Liver (tissue), 9 donors: Measurements from ENCODE around the gene HK2. TPM values are rescaled to one million over a fixed set of nuclear protein-coding genes. Genes with fewer than 3 reads are reported as not detected.

Experiments
- DNase-seq: peaks from one replicate; pipeline ENCODE4 v3.0.0-alpha.2; 2017; ENCODE audit warnings: low spot score
- H3K27ac ChIP-seq, 2 donors: one replicate each; pipeline ENCODE4 v1.7.0; 2013; ENCODE audit warnings: inconsistent platforms in 2 of 2, low read length in 2 of 2, control low read depth in 1 of 2, low read depth in 1 of 2, mild to moderate bottlenecking in 1 of 2
- H3K27me3 ChIP-seq, 4 donors: one replicate each; pipeline versions ENCODE4 v1.6.1 to v1.7.0; 2013; ENCODE audit warnings: low read length in 3 of 4, inconsistent platforms in 1 of 4, mild to moderate bottlenecking in 1 of 4, moderate library complexity in 1 of 4; ENCODE audit not compliant: control insufficient read depth in 4 of 4, insufficient read depth in 4 of 4
- H3K36me3 ChIP-seq, 4 donors: one replicate each; pipeline versions ENCODE4 v1.6.1 to v1.7.0; 2013; ENCODE audit warnings: low read length in 3 of 4, mild to moderate bottlenecking in 3 of 4, low read depth in 1 of 4, moderate library complexity in 1 of 4; ENCODE audit not compliant: control insufficient read depth in 4 of 4, insufficient read depth in 3 of 4
- H3K4me1 ChIP-seq, 4 donors: one replicate each; pipeline versions ENCODE4 v1.6.1 to v1.7.0; 2013; ENCODE audit warnings: low read length in 3 of 4, mild to moderate bottlenecking in 3 of 4, moderate library complexity in 1 of 4; ENCODE audit not compliant: control insufficient read depth in 4 of 4, insufficient read depth in 4 of 4
- H3K4me3 ChIP-seq, 3 donors: one replicate each; pipeline versions ENCODE4 v1.6.1 to v1.7.0; 2013; ENCODE audit warnings: low read length in 3 of 3, control low read depth in 1 of 3, low read depth in 1 of 3, mild to moderate bottlenecking in 1 of 3
- H3K9ac ChIP-seq, 2 donors: one replicate each; pipeline ENCODE4 v1.7.0; 2013; ENCODE audit warnings: low read length in 2 of 2, mild to moderate bottlenecking in 2 of 2, moderate library complexity in 2 of 2, control low read depth in 1 of 2, low read depth in 1 of 2
- H3K9me3 ChIP-seq, 4 donors: one replicate each; pipeline versions ENCODE4 v1.6.1 to v1.7.0; 2013; ENCODE audit warnings: low read length in 3 of 4; ENCODE audit not compliant: control insufficient read depth in 4 of 4
- ATF3 ChIP-seq: IDR thresholded peaks from 2 replicates; pipeline ENCODE4 v1.6.1; 2016; ENCODE audit warnings: antibody characterized with exemption
- EGR1 ChIP-seq, 2 donors: IDR thresholded peaks; 2 replicates each; pipeline ENCODE4 v1.6.1; 2016 to 2018; ENCODE audit warnings: antibody characterized with exemption in 2 of 2, low read depth in 2 of 2
- FOXA1 ChIP-seq: IDR thresholded peaks from 2 replicates; pipeline ENCODE4 v1.6.1; 2016; ENCODE audit warnings: antibody characterized with exemption
- GABPA ChIP-seq, 2 donors: IDR thresholded peaks in 1 of 2; conservative IDR thresholded peaks in 1 of 2; 2 replicates each; pipeline ENCODE4 v1.6.1; 2016; ENCODE audit warnings: antibody characterized with exemption in 2 of 2, mild to moderate bottlenecking in 1 of 2, moderate library complexity in 1 of 2
- HNF4A ChIP-seq, 2 donors: conservative IDR thresholded peaks; 2 replicates each; pipeline ENCODE4 v1.6.1; 2016; ENCODE audit warnings: antibody characterized with exemption in 2 of 2, mild to moderate bottlenecking in 2 of 2
- HNF4G ChIP-seq: IDR thresholded peaks from 2 replicates; pipeline ENCODE4 v1.6.1; 2016; ENCODE audit warnings: antibody characterized with exemption
- JUND ChIP-seq, 2 donors: IDR thresholded peaks; 2 replicates each; pipeline ENCODE4 v1.6.1; 2016; ENCODE audit warnings: antibody characterized with exemption in 2 of 2
- NR2F2 ChIP-seq: IDR thresholded peaks from 2 replicates; pipeline ENCODE4 v1.6.1; 2016; ENCODE audit warnings: antibody characterized with exemption
- RXRA ChIP-seq, 2 donors: IDR thresholded peaks; 2 replicates each; pipeline ENCODE4 v1.6.1; 2017 to 2018; ENCODE audit warnings: antibody characterized with exemption in 2 of 2, mild to moderate bottlenecking in 1 of 2
- TAF1 ChIP-seq: conservative IDR thresholded peaks from 2 replicates; pipeline ENCODE4 v1.6.1; 2016; ENCODE audit warnings: antibody characterized with exemption, mild to moderate bottlenecking
- YY1 ChIP-seq: IDR thresholded peaks from 2 replicates; pipeline ENCODE4 v1.6.1; 2016; ENCODE audit warnings: antibody characterized with exemption, mild to moderate bottlenecking
- ZBTB33 ChIP-seq: IDR thresholded peaks from 2 replicates; pipeline ENCODE4 v1.6.1; 2016; ENCODE audit warnings: antibody characterized with exemption
- WGBS: extraction: QIAGEN DNeasy Blood & Tissue Kit; methylation state at CpG from one replicate; pipeline ENCODE4 v1.1.7; 2013; 5-methylcytosine and 5-hydroxymethylcytosine counted together
- polyA plus RNA-seq, 2 donors: library from polyadenylated mRNA; stranded (reverse) in 1 of 2; unstranded in 1 of 2; fragments of 200-250 nt in 1 of 2; fragments of >200 nt in 1 of 2; fragmentation: Nextera tagmentation in 1 of 2; extraction: Ambion mirVana in 1 of 2; gene quantifications; one replicate each; pipeline versions ENCODE4 v1.2.1 to v1.2.3, GENCODE V29; 2013 to 2015
- total RNA-seq, 2 donors: library from RNA; depleted of rRNA; stranded (reverse); fragments of >200 nt; gene quantifications; one replicate each; pipeline ENCODE4 v1.2.3, GENCODE V29; 2014
- TF ChIP-seq, protein P1 (sequence below): IDR thresholded peaks from 2 replicates; pipeline ENCODE4 v1.6.1; 2016; ENCODE audit warnings: antibody characterized with exemption, mild to moderate bottlenecking
- TF ChIP-seq, protein P2 (sequence below): IDR thresholded peaks from 2 replicates; pipeline ENCODE4 v1.6.1; 2016; ENCODE audit warnings: antibody characterized with exemption
- TF ChIP-seq, protein P3 (sequence below): fragments of 150-350 bp; IDR thresholded peaks from 2 replicates; pipeline ENCODE4 v1.5.1; 2017; ENCODE audit warnings: improper control_type of control experiment, low read depth, low read length; ENCODE audit not compliant: missing input control
- donor health status: healthy.
- donor health status: healthy.
- donor health status: healthy.
- donor health status: healthy.
- donor health status: healthy.

HK2 gene
- total and polyA plus RNA-seq, 4 donors, result 0.21 to 3.5 (median 1.0) TPM

- peaks cover 0 to 5% (median 2%) of the 10 kb centered on the region in 4 donors for H3K27me3 ChIP-seq
- no peak overlapping the region for H3K4me3 ChIP-seq
- DNase-seq, result no peak
- H3K9me3 ChIP-seq, result no peaks in the 10 kb centered on the region
- H3K27ac ChIP-seq, result no peak overlapping the region
- peaks cover 6 to 20% (median 13%) of the 10 kb centered on the region in 4 donors for H3K4me1 ChIP-seq
- 74% methylated on average over 9 of the region's 9 CpGs for WGBS
- no peaks in the 10 kb centered on the region for H3K36me3 ChIP-seq
- TF ChIP-seq NR2F2, result no peak
- TF ChIP-seq, protein P1, sequence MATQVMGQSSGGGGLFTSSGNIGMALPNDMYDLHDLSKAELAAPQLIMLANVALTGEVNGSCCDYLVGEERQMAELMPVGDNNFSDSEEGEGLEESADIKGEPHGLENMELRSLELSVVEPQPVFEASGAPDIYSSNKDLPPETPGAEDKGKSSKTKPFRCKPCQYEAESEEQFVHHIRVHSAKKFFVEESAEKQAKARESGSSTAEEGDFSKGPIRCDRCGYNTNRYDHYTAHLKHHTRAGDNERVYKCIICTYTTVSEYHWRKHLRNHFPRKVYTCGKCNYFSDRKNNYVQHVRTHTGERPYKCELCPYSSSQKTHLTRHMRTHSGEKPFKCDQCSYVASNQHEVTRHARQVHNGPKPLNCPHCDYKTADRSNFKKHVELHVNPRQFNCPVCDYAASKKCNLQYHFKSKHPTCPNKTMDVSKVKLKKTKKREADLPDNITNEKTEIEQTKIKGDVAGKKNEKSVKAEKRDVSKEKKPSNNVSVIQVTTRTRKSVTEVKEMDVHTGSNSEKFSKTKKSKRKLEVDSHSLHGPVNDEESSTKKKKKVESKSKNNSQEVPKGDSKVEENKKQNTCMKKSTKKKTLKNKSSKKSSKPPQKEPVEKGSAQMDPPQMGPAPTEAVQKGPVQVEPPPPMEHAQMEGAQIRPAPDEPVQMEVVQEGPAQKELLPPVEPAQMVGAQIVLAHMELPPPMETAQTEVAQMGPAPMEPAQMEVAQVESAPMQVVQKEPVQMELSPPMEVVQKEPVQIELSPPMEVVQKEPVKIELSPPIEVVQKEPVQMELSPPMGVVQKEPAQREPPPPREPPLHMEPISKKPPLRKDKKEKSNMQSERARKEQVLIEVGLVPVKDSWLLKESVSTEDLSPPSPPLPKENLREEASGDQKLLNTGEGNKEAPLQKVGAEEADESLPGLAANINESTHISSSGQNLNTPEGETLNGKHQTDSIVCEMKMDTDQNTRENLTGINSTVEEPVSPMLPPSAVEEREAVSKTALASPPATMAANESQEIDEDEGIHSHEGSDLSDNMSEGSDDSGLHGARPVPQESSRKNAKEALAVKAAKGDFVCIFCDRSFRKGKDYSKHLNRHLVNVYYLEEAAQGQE, result no peak
- TF ChIP-seq FOXA1, result no peak
- TF ChIP-seq GABPA (IDR thresholded peaks at IDR 0.05 in 1 of 2, conservative IDR thresholded peaks at IDR 0.05 in 1 of 2), result no peak
- TF ChIP-seq HNF4A (conservative IDR thresholded peaks at IDR 0.05), result no peak
- no peak overlapping the region for H3K9ac ChIP-seq
Measured at GRCh38 chr2:74836675-74837401, 2.9 kb downstream of the HK2 start.

DNA sequence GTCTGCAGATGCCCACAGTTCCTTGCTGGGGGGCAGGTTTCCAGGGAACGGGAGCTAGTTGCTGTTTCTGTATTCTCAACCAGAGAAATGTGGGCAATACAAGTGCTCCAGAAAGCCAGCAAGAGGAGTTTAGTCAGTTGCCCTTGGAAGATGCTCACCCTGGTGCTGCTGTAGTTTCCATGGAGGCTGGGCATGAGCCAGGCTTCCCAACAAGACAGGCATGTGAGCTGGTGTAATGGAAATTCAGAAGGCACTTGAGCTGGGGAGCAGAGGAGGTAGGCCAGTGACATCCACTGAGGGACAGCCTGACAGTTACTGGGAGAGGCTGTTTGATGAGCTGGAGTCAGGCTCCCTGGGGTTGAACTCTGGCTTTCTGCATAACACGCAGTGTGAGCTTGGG is 7.7 kb downstream of the HK2 start:
- peaks cover 0 to 3% (median 1%) of the 10 kb centered on the region in 4 donors for H3K4me1 ChIP-seq
- TF ChIP-seq NR2F2 (no peak), YY1 (no peak), ZBTB33 (no peak), JUND (IDR thresholded peaks at IDR 0.05) (no peak), HNF4G (no peak), RXRA (IDR thresholded peaks at IDR 0.05) (no peak), EGR1 (IDR thresholded peaks at IDR 0.05; ENCODE audit: low read depth in 2 of 2) (no peak), GABPA (IDR thresholded peaks at IDR 0.05 in 1 of 2, conservative IDR thresholded peaks at IDR 0.05 in 1 of 2) (no peak), ATF3 (no peak), TAF1 (no peak), FOXA1 (no peak)
- TF ChIP-seq, protein P2, sequence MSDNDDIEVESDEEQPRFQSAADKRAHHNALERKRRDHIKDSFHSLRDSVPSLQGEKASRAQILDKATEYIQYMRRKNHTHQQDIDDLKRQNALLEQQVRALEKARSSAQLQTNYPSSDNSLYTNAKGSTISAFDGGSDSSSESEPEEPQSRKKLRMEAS, result no peak
- TF ChIP-seq, protein P3, sequence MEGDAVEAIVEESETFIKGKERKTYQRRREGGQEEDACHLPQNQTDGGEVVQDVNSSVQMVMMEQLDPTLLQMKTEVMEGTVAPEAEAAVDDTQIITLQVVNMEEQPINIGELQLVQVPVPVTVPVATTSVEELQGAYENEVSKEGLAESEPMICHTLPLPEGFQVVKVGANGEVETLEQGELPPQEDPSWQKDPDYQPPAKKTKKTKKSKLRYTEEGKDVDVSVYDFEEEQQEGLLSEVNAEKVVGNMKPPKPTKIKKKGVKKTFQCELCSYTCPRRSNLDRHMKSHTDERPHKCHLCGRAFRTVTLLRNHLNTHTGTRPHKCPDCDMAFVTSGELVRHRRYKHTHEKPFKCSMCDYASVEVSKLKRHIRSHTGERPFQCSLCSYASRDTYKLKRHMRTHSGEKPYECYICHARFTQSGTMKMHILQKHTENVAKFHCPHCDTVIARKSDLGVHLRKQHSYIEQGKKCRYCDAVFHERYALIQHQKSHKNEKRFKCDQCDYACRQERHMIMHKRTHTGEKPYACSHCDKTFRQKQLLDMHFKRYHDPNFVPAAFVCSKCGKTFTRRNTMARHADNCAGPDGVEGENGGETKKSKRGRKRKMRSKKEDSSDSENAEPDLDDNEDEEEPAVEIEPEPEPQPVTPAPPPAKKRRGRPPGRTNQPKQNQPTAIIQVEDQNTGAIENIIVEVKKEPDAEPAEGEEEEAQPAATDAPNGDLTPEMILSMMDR, result no peak
- TF ChIP-seq, protein P1, result no peak
- no peaks in the 10 kb centered on the region for H3K9me3 ChIP-seq
- 93% methylated on average over 2 of the region's 2 CpGs for WGBS
- H3K27me3 ChIP-seq, result no peaks in the 10 kb centered on the region
- H3K27ac ChIP-seq, result no peak overlapping the region
- H3K36me3 ChIP-seq, result no peaks in the 10 kb centered on the region
- DNase-seq, result no peak
- no peak overlapping the region for H3K4me3 ChIP-seq
- no peak overlapping the region for H3K9ac ChIP-seq
